ENCODE results near the gene RAMACL. TPM values are rescaled to one million over a fixed set of nuclear protein-coding genes. Genes with fewer than 3 reads are reported as not detected.

Gene RAMACL
- total RNA-seq, 1 donor from 2014 or later: 0.12 TPM

GRCh38 chr6:166544296-166544605 is 42.2 kb downstream of the RAMACL start:
- TF ChIP-seq CTCF (conservative IDR thresholded peaks at IDR 0.05; ENCODE audit: low read depth, low read length): no peak
- H3K4me3 ChIP-seq (ENCODE audit: low read depth, low read length): no peak overlapping the region
- no peak for DNase-seq (ENCODE audit: low read depth)

- DNase-seq (ENCODE audit: low read depth): no peak
- TF ChIP-seq CTCF (conservative IDR thresholded peaks at IDR 0.05; ENCODE audit: low read depth, low read length): no peak
- no peak overlapping the region for H3K4me3 ChIP-seq (ENCODE audit: low read depth, low read length)
Observed at GRCh38 chr6:166543603-166544295, 42.7 kb downstream of the RAMACL start.

GRCh38 chr6:166542580-166542912 is 43.9 kb downstream of the RAMACL start:
- H3K4me3 ChIP-seq (ENCODE audit: low read depth, low read length): peak overlapping the region; percentile 27
- DNase-seq (ENCODE audit: low read depth): no peak
- no peak for TF ChIP-seq CTCF (conservative IDR thresholded peaks at IDR 0.05; ENCODE audit: low read depth, low read length)

- no peak for DNase-seq (ENCODE audit: low read depth)
- no peak for TF ChIP-seq CTCF (conservative IDR thresholded peaks at IDR 0.05; ENCODE audit: low read depth, low read length)
- H3K4me3 ChIP-seq (ENCODE audit: low read depth, low read length): peak overlapping the region; percentile 27
Observed at GRCh38 chr6:166541876-166542579, 44.5 kb downstream of the RAMACL start.

- DNase-seq (ENCODE audit: low read depth): no peak
- no peak for TF ChIP-seq CTCF (conservative IDR thresholded peaks at IDR 0.05; ENCODE audit: low read depth, low read length)
- no peak overlapping the region for H3K4me3 ChIP-seq (ENCODE audit: low read depth, low read length)
Observed at GRCh38 chr6:166541366-166541765, 45.1 kb downstream of the RAMACL start.

GRCh38 chr6:166540631-166541331 is 45.7 kb downstream of the RAMACL start:
- H3K4me3 ChIP-seq (ENCODE audit: low read depth, low read length): no peak overlapping the region
- no peak for TF ChIP-seq CTCF (conservative IDR thresholded peaks at IDR 0.05; ENCODE audit: low read depth, low read length)
- no peak for DNase-seq (ENCODE audit: low read depth)

Measured in epithelial cell of proximal tubule (primary cell).